HG03558 (cell line): ENCODE results near the gene SPSB3.

ENCODE experiments used
- ATAC-seq: cut with Tn5 transposase; IDR thresholded peaks from one replicate; pipeline ENCODE4 v1.9.1; 2021; ENCODE audit warnings: moderate number of reproducible peaks; ENCODE audit not compliant: unreplicated experiment; ENCODE audit errors: extremely low read depth

Gene SPSB3

DNA sequence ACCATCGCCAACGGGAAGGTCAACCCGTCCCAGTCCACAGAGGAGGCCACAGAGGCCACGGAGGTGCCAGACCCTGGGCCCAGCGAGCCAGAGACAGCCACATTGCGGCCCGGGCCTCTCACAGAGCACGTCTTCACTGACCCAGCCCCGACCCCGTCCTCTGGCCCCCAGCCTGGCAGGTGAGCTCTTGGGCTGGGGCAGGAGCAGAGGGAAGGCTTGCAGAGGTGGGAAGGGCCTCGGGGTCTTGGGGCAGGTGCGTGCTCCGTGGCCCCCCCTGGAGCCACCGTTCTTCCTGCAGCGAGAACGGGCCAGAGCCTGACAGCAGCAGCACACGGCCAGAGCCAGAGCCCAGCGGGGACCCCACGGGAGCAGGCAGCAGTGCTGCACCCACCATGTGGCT lies 16.1 kb downstream of the SPSB3 start:
- ATAC-seq = no peak

DNA sequence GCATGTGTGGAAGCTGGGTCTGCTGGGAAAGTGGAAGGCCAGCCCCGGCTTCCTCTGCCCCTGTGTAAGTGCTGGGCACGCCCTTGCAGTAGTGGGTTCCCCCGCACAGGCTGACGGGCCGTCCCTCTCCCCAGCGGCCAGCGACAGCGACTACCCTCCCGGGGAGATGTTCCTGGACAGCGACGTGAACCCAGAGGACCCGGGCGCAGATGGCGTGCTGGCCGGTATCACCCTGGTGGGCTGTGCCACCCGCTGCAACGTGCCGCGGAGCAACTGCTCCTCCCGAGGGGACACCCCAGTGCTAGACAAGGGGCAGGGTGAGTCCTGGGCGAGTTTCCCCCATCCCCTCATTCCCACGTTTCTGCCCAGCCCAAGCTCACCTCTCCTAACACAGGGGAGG lies 16.5 kb downstream of the SPSB3 start:
- no peak for ATAC-seq

DNA sequence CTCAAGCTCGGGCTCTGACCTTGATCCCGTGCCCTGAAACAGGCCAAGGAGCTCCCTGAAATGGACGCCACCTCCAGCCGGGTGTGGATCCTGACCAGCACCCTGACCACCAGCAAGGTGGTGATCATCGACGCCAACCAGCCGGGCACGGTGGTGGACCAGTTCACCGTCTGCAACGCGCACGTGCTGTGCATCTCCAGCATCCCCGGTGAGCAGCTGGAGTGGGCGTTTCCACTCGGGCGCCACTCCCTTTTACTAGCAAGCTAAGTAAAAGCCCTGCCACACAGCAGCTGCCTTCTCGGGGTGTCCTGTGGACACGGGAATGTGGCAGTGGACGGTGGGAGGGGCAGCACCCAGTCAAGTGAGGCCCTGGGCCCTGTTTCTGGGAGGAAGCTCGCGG lies 17.4 kb downstream of the SPSB3 start:
- no peak for ATAC-seq

DNA sequence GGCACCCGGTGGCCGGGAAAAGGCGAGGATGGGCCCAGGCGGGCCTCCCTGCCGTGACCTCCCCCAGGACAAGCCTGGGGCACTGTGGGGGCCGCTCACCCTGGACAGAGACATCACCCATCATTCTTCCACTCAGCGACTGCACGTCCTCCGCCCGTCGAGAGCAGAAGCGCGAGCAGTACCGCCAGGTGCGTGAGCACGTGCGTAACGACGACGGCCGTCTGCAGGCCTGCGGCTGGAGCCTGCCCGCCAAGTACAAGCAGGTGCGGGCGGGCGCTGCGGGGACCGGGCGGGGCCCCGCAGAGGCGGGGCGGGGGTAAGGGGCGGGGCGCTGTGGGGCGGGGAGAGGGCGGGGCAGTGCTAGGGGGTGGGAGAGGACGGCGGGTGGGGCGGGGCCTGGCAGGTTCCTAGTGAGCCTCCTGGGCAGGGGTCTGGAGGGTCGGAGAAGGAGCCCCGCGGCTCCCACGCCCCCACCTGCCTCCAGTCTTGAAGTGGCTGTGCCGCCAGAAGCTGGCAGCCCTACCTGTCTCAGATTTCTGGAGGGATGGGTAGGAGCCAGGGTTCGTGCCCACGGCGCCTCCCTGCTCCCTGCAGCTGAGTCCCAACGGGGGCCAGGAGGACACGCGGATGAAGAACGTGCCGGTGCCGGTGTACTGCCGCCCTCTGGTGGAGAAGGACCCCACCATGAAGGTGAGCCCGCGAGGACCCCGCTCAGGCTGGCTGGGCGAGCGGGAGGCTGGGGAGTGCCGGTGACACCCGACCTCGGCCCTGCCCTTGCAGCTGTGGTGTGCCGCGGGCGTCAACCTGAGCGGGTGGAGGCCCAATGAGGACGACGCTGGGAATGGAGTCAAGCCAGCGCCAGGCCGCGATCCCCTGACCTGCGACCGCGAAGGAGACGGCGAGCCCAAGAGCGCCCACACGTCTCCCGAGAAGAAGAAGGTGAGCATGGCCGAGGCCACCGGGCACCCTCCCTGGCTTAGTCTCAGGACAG lies 18.6 kb downstream of the SPSB3 start:
- ATAC-seq = no peak

DNA sequence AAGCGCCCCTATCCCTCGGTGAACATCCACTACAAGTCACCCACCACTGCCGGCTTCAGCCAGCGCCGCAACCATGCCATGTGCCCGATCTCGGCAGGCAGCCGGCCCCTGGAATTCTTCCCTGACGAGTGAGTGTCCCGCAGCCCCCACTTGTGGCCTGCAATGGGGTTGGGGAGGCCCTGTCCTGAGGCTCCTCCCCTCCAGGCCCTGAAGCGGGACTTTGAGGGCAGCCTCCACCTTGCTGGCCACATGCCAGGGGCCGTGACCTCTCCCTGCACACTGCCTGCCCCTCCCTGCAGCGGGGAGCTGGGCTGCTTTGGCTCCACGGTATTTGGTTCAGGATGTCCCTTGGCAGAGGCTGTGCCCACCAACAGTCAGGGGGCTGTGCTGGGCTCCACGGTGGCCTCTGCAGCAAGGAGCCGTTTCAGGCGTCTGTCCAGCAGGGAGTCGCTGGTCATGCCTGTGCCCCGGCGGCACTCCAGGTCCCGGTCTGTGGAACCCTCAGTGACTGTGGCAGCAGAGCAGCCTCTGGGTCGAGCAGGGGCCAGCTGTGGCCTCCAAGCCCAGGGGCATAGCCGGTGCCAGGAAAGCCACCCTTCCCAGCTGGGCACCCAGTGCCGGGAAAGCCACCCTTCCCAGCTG lies 19.4 kb downstream of the SPSB3 start:
- ATAC-seq = no peak

DNA sequence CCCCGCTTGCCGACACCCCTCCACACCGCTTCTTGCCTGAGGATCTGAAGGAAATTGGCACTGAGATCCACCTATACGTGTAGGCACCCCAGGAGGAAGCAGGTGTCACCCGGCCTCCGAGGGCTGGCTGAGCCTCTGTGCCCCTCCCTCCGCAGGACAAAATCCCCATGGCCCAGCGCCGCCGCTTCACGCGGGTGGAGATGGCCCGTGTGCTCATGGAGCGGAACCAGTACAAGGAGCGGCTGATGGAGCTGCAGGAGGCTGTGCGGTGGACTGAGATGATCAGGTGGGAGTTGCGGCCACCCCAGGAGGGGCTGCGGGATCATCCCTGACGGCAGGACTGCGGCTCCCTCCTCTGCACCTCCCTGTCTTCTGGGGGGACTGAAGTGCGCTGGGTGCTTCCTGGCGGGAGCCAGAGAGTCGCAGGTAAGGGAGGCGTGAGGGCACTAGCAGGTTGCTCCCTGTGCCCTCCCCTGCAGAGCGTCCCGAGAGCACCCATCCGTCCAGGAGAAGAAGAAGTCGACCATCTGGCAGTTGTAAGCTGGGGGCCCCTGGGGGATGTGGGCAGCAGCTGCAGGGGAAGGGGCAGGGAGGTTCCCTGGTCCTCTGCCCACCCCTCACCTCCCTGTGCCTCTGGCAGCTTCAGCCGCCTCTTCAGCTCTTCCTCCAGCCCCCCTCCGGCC lies 20.0 kb downstream of the SPSB3 start:
- ATAC-seq = no peak

DNA sequence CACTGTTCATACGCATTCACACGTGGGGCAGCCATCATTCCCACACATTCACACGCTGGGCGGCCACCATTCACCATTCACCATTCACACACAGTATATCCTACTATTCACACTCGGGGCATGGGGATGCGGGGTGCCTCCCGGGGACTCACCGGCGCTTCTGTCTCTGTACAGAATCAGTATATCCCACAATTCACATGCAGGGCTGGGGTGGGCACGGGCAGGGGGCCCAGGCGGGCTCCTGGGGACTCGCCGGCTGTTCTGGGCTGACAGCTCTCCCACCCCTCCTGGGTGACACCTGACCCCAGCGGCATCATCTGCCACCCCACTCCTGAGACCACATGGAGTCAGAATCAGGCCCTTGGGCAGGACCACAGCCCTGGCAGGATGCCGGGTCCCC lies 20.6 kb downstream of the SPSB3 start:
- no peak for ATAC-seq

DNA sequence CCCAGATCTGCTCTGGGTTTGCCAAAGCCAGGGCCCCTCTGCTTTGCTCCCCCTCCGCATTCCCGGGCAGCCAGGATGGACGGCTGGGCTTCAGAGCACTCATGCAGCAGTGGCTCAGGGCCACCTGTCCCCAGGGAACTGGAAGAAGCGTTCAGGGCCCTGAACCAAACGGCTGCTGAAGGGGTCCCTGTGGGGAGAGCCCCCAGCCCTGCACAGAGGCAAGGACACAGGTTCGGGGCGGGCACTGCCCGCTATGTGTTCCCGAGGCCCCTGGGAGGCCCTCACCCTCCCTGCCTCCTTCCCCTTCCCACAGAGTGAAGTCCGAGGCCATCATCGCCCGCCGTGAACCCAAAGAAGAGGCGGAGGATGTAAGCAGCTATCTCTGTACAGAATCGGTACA lies 21.5 kb downstream of the SPSB3 start:
- ATAC-seq = no peak

DNA sequence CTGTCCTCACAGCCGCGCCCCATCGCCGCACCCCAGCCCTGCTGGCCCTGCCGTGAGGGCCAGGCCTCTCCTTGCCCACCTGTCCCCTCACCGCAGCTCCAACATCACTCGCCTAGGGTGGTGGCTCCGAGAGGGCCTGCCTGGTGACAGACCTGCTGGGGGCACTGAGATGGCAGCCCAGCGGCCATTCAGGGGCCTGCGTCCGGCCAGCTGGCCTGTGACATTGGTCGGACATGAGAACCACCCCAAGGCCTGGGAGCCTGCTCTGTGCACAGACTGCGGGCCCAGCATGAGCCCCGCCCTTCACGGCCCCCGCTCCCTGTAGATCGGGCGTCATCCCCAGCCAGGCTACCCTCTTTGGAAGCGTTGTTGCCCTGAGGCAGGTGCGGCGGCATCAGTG lies 22.9 kb downstream of the SPSB3 start:
- ATAC-seq = no peak

DNA sequence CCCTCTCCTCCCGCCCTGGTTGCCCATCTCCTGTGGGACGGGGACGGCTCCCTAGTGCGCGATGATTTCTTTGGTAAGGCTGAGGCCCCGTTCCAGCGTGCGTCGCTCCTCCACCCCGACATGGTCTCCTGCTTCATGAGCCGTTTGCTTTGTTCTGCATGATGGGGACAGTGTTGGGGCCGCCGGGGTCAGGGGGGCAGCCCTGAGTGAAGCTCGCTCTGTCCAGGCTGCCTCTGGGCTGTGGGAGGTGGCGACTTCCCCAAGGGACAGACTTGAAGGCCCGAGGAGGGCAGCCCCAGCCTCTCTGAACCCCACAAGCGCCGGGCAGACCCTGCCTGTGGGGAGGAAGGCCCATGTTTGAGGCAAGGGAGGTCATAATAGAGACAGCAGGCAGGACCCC lies 23.4 kb downstream of the SPSB3 start:
- no peak for ATAC-seq

DNA sequence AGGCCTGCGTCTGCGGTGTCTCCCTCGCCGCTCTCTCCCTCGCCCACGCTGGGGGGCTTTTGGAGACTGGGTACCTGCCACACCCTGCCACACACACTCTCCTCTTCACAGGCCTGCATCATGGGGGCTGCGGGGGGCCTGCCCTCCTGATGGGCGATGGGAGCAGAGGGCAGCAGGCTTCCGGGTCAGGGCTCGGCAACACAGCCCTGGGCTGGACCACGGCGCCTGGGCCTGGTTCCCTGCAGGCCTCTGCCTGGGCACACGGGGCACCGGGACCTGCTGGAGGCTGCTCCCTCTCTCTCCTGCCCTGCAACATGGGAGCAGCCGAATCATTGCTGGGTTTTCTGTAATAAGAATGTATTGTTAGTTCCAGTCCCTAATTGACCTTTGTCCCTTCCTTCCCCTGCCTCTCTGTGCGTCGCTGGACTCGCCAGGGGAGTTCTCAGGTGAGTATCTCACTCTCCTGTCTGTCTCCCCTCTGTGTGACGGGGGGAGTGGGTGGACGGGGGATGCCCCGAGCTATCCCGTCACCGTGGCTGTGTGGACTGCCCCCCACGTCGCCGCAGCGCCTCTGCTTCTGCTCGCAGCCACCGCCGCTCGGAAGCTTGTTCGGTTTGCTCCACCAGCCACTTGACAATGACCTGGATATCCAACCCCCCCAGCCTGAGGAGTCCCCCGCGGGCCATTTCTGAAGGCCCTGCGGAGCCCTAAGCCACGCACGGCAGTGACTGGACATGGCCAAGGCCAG lies 24.5 kb downstream of the SPSB3 start:
- no peak for ATAC-seq

DNA sequence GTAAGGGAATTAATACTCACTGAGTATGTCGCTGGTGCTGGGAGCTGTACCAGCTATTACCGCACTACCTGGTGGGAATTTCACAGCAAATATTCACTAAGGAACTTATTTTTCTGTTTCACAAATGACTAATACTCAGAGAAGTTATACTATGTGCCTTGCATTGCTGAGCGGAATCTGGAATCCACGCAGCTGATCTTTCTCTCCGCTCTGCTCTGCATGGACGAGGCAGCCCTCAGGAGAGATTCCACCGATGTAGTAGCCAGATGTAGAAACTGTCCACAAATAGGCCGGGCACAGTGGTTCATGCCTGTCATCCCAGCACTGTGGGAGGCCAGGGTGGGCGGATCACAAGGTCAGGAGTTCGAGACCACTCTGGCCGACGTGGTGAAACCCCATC lies 28.2 kb downstream of the SPSB3 start:
- ATAC-seq = no peak

DNA sequence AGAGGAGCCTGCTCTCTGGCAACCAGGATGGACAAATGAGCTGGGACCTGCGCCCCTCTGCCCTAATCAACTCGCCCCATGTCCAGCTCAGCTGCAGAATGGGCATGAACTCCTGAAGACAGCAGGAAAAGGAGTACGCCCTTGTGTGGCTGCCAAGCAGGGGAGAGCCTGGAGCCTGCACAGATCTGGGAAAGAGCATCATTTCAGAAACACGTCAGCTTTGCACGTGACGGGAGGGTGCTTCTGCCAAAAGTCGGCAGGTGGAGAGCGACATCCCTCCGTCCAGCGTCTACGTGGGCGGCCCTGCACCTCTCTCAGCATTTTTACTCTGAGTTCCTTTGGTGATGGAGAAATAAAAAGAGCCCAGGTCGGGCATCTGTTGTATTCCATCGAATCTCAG lies 29.5 kb downstream of the SPSB3 start:
- no peak for ATAC-seq

DNA sequence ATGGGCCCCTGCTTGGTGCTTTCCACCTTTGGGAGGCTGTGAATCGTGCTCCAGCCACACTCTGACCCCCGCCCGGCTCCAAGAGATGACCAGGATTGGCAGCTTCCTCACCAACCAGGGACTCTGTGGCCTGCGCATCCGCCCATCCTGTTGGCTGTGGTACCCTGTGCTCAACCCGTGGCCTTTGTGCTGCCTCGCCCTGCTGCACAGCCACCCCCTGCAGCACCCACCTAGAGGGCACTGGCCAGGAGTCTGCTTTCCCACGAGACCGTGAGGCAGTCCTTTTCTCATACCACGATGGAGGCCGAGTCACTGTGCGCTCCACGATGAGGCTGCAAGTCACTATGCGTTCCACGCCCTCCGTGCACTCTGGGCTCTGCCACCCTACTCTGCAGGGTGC lies 30.4 kb downstream of the SPSB3 start:
- no peak for ATAC-seq

DNA sequence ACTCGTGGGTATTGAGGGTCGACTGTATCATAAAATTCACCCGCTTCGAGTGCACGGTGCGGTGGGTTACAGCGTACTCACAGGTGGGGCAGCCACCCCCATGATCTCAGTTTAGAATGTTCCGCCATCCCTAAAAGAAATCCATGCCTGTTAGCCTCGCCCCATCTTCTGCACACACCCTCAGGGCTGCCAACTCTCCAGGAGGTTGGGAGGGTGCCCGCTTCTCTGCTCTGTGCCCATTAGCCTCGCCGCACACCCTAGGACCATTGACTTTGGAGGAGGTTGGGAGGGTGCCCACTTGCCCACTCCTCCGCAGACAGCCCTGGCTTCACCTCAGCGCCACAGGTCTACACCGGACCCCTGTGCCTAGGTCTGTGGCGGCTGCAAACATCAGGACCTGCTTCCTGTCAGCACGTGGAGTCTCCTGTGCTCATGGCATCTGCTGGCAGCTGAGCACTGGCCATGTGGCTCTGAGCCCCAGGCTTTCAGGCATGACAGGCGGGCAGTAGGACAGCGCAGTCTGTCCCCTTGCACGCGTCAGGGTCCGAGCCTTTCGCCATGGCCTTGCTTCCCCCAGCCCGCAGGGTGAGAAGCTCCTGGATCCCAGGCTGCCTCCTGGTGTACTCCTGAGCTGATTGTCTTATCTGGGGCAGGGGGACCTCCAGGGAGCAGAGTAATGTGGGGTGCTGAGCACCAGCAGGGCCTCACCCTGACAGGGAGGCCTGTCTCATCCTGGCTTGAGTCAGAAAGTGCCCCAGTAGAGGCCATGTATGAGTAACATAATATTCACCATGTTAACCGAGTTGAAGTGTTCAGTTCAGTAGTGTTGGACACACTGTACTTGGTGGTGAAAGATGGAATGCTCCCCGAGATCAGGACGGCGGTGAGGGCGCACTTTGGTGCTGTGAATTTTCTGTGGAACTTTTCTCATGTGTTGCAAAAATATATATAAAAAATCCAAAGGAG lies 32.9 kb downstream of the SPSB3 start:
- no peak for ATAC-seq

DNA sequence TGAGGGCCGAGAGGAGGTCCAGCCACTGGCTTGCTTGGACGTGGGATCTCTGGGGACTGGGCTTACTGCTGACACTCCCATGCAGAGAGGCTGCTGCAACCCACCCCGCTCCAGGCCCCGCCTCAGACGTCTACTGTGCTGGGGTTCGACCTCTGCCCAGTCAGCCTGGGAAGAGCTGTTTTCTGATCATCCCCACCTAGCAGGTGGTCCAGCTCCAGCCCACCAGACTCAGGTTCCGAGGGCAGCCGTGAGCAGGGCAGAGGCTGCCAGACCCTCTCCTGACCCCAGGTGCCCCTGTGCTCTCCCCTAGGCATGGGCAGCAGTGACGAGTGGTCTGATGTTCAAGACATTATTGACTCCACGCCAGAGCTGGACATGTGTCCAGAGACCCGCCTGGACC lies 34.4 kb downstream of the SPSB3 start:
- ATAC-seq = no peak

DNA sequence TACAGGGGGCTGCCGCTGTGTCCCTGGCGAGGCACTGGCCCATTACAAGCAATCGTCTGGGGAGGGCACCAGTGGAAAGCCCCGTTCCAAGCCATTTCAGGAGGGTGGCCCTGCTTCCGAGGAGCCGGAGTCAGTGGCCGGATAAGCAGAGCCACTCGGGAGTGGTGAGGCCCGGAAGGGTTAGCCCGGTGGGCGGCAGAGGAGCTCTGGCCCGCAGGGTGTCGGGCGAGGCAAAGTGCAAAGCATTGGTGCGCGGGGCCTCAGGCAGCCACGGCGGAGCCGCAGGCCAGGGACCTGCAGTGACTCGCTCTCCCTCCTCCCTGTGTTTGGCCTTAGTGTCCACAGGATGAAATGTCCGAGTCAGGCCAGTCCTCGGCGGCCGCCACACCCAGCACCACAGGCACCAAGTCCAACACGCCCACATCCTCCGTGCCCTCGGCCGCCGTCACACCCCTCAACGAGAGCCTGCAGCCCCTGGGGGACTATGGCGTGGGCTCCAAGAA lies 35.6 kb downstream of the SPSB3 start:
- no peak for ATAC-seq

DNA sequence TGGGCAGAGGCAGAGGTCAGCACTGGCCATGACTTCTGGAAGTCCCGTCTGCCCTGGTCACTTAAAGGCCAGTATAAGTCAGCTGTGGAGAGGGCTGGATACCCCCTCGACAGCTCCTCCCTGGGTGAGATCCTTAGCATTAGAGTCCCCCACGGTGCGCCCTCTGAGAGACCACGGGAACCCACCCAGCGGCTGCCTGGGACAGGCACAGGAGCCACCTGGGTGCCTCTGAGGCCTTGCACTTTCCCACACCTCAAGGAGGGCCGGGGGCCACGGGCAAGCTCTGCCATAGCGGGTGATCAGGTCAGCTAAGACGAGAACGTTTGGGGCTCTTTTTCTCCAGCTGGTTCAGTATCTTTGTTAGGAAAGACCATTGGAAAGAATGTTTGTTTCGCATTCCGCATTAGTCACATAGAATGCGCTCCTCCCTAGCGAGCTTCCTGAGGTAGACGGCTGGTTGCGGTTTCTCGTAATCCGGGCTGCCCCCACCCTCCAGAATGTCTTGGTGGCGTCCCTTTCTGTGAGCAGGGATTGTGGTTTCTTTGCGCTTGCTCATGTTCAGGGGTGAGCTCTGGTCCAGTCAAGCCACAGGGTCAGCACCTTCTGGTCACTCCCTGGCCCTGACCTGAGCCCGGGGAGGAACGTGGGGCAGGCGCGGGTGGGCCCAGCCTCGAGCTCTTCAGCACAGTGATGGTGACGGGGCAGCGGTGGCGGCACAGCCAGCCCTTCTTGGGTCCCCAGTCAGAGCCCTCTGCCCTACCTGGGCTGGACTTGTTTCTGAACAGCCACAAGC lies 36.3 kb downstream of the SPSB3 start:
- ATAC-seq = no peak
